ENCODE measurements around the gene GMCL1.

DNA sequence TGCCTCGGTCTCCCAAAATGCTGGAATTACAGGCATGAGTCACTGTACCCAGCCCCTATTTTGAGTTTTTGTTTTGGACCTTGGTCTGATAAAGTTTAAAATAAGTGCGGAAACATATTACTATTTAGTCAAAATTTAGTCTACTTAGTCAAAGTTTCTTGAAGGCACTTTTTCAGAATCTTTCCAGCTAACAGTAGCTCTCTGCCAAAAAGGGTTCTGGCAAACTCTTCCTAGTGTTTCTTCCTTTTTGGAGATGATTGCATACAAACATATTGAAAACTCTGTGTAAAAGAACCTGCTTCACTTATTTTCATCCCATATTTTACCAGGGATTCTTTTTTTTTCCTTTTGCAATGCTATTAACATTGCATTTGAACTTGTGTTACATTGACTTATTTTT, 28.8 kb downstream of the GMCL1 start:
- TF ChIP-seq, protein P1, sequence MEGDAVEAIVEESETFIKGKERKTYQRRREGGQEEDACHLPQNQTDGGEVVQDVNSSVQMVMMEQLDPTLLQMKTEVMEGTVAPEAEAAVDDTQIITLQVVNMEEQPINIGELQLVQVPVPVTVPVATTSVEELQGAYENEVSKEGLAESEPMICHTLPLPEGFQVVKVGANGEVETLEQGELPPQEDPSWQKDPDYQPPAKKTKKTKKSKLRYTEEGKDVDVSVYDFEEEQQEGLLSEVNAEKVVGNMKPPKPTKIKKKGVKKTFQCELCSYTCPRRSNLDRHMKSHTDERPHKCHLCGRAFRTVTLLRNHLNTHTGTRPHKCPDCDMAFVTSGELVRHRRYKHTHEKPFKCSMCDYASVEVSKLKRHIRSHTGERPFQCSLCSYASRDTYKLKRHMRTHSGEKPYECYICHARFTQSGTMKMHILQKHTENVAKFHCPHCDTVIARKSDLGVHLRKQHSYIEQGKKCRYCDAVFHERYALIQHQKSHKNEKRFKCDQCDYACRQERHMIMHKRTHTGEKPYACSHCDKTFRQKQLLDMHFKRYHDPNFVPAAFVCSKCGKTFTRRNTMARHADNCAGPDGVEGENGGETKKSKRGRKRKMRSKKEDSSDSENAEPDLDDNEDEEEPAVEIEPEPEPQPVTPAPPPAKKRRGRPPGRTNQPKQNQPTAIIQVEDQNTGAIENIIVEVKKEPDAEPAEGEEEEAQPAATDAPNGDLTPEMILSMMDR (IDR thresholded peaks at IDR 0.05), result no peak
- TF ChIP-seq ZFX (IDR thresholded peaks at IDR 0.05; ENCODE audit: borderline replicate concordance), result no peak
